BJ (cell line): ENCODE data around the gene KCTD17. TPM values are rescaled to one million over a fixed set of nuclear protein-coding genes. Genes with fewer than 3 reads are reported as not detected.

Experiments used
- CTCF ChIA-PET: fragments of 350-600 bp; formaldehyde crosslinking; extraction: SDS; loops from one replicate; lab custom pipeline; 2021; ENCODE audit warnings: antibody characterized with exemption, inconsistent platforms; lab: Yijun Ruan, JAX
- POLR2A ChIA-PET: fragments of 300-600 bp; sonication (Branson Sonifier 250); formaldehyde crosslinking; extraction: SDS; loops from one replicate; lab custom pipeline; 2021; ENCODE audit warnings: antibody characterized with exemption; lab: Charles Lee
- DNase-seq: peaks from one replicate; pipeline ENCODE4 v3.0.0-alpha.2; 2011; ENCODE audit warnings: low read depth
- H3K27me3 ChIP-seq: 2 replicates; pipeline ENCODE4 v1.6.0; 2011; ENCODE audit warnings: low read length; ENCODE audit not compliant: control insufficient read depth, insufficient read depth
- H3K36me3 ChIP-seq: 2 replicates; pipeline ENCODE4 v1.5.1; 2011; ENCODE audit warnings: low read length; ENCODE audit not compliant: control insufficient read depth, insufficient read depth
- H3K4me3 ChIP-seq: 2 replicates; pipeline ENCODE4 v1.5.1; 2011; ENCODE audit warnings: low read depth, mild to moderate bottlenecking, control low read depth, low read length
- CTCF ChIP-seq: IDR thresholded peaks from 2 replicates; pipeline ENCODE4 v1.5.1; 2011; ENCODE audit warnings: low read depth, mild to moderate bottlenecking, control low read depth, inconsistent platforms, low read length, moderate library complexity; ENCODE audit not compliant: insufficient read depth
- polyA plus RNA-seq: library from polyadenylated mRNA; depleted of rRNA; stranded (reverse); fragments of >200 nt; gene quantifications from 2 replicates; pipeline ENCODE4 v1.2.3, GENCODE V29; 2011

KCTD17 gene
- polyA plus RNA-seq, 1 experiment, result 36.3 TPM

DNA sequence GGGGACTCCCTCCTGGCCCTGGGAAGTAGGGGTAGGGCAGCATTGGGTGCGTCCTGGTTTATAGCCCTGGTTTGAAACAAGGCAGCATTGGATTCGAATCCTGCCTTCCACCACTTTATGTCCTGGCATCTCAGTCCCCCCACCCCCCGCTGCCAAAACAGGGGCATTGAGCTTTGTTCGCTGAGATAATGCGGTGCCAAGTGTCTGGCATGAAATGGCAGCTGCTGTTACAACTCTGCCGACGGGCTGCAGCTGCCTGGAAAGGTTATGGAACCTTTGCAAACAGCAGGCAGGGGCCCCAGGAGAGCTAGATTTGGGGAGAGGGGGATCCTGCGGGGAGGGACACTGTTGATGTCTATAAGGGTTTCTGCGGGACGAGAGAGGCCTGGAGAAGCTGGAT is 34.2 kb upstream of the KCTD17 start:
- no peak for DNase-seq
- no peaks in the 10 kb centered on the region for H3K27me3 ChIP-seq
- no peak overlapping the region for H3K4me3 ChIP-seq
- ChIA-PET POLR2A (no interaction called here), CTCF (interaction anchor here (0.6 to 1.6 kb wide), 2 partner anchors 60 to 937 kb away, joined by 3 read pairs; no protein-coding TSS in a partner anchor)
- peaks cover 5% of the 10 kb centered on the region for H3K36me3 ChIP-seq
- TF ChIP-seq CTCF, result no peak

GRCh38 chr22:37018086-37018814 is 33.3 kb upstream of the KCTD17 start:
- no peak for DNase-seq
- TF ChIP-seq CTCF, result no peak
- Histone ChIP-seq H3K36me3 (peaks cover 7% of the 10 kb centered on the region), H3K4me3 (peak overlapping the region; percentile 90), H3K27me3 (no peaks in the 10 kb centered on the region)
- ChIA-PET POLR2A (no interaction called here), CTCF (interaction anchor here (0.6 to 1.6 kb wide), 4 partner anchors 59 to 936 kb away, joined by 3 to 4 read pairs (median 3); no protein-coding TSS in a partner anchor)

DNA sequence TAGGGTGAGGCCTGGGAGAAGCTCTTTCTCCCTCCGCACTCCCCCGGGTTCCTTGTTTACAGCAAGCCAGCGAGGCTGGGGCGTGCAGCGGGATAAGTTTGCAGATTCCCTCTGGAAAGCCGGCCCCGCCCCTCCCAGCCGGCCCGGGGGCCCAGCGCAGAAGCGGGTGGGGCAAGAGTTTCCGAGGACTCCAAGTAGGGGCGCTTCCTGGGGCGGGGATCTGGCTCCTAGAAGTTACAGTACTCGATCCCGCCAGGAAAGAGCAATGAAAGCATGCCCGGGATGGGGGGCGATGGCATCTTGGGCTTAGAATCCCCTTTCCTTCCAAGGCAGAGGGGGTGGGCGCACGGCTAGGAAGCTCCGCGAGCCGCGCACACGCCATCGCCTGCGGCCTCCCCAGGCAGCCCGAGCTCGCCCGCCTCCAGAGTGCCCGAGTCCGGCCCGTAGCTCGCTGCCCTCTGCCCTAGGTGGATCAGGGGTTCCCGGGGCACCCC is 32.7 kb upstream of the KCTD17 start:
- Histone ChIP-seq H3K4me3 (peak overlapping the region; percentile 90), H3K36me3 (peaks cover 7% of the 10 kb centered on the region), H3K27me3 (no peaks in the 10 kb centered on the region)
- CTCF ChIA-PET, result interaction anchor here (0.9 to 1.6 kb wide), 5 partner anchors 25 to 237 kb away, joined by 3 to 4 read pairs (median 3); no protein-coding TSS in a partner anchor
- DNase-seq, result no peak
- TF ChIP-seq CTCF, result no peak
- POLR2A ChIA-PET, result interaction anchor here (0.5 kb wide), 1 partner anchor 18 kb away, joined by 4 read pairs; no protein-coding TSS in a partner anchor

GRCh38 chr22:37019309-37020191 is 32.0 kb upstream of the KCTD17 start, which contains the start of the genes MPST and TST:
Gene MPST, plus strand, starts transcription at chr22:37019742. Its CDS starts 95 bp downstream, at chr22:37019837.
Gene TST, minus strand, starts transcription at chr22:37019447. Its CDS starts 715 bp downstream, at chr22:37018732.
- no peak for DNase-seq
- TF ChIP-seq CTCF, result no peak
- CTCF ChIA-PET, result interaction anchor here (0.9 to 1.6 kb wide), 6 partner anchors 9 to 238 kb away, joined by 3 to 4 read pairs (median 3); no protein-coding TSS in a partner anchor
- H3K36me3 ChIP-seq, result peaks cover 7% of the 10 kb centered on the region
- POLR2A ChIA-PET, result interaction anchor here (0.5 kb wide), 1 partner anchor 17 kb away, joined by 4 read pairs; no protein-coding TSS in a partner anchor
- H3K27me3 ChIP-seq, result no peaks in the 10 kb centered on the region
- H3K4me3 ChIP-seq, result peak within 1 kb of the TSS; percentile 90
